ENCODE data around the gene DNAI7. TPM values are rescaled to one million over a fixed set of nuclear protein-coding genes. Genes with fewer than 3 reads are reported as not detected.

DNAI7 gene
- total RNA-seq, 1 experiment from 2014 or later = 2.9 TPM

DNA sequence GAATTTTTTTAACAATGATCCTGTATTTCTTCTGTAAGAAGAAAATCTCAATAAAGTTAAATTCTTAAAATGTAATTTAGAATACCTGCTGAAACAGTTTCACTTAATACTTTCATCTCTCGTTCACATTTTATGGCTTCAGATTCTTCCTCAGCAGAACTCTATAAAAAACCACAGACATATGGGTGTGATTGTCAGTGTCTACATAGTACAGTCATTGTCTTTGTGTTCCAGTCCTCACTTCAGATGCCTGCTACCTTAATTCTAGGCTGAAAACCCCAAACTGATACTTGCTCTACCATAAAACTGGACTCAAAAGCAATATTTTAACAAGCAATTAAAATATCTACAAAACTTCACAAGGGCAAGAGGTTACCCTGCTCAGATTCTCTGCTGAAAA, 71.8 kb downstream of the DNAI7 start:
- TF ChIP-seq, protein P1, sequence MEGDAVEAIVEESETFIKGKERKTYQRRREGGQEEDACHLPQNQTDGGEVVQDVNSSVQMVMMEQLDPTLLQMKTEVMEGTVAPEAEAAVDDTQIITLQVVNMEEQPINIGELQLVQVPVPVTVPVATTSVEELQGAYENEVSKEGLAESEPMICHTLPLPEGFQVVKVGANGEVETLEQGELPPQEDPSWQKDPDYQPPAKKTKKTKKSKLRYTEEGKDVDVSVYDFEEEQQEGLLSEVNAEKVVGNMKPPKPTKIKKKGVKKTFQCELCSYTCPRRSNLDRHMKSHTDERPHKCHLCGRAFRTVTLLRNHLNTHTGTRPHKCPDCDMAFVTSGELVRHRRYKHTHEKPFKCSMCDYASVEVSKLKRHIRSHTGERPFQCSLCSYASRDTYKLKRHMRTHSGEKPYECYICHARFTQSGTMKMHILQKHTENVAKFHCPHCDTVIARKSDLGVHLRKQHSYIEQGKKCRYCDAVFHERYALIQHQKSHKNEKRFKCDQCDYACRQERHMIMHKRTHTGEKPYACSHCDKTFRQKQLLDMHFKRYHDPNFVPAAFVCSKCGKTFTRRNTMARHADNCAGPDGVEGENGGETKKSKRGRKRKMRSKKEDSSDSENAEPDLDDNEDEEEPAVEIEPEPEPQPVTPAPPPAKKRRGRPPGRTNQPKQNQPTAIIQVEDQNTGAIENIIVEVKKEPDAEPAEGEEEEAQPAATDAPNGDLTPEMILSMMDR (conservative IDR thresholded peaks at IDR 0.05) = no peak
- no peak for TF ChIP-seq EZH2 (IDR thresholded peaks at IDR 0.05; ENCODE audit: low read depth)
- no peaks in the 10 kb centered on the region for H3F3A ChIP-seq (ENCODE audit: insufficient read depth, low read depth)
- no peak overlapping the region for H3K27ac ChIP-seq
- no peaks in the 10 kb centered on the region for H3K36me3 ChIP-seq (ENCODE audit: low read depth)
- no peaks in the 10 kb centered on the region for H3K79me2 ChIP-seq (ENCODE audit: low read depth)
- no TSS peak for BruUV-seq (replicated peaks)
- no peak overlapping the region for H2AFZ ChIP-seq
- H4K20me1 ChIP-seq (ENCODE audit: insufficient read depth) = no peaks in the 10 kb centered on the region
- ChIA-PET POLR2A (ENCODE audit: unreplicated experiment) (no interaction called here), CTCF (no interaction called here)
- DNase-seq = no peak
- H3K4me1 ChIP-seq (replicated peaks; ENCODE audit: insufficient read depth) = no peaks in the 10 kb centered on the region
- intact Hi-C loops (cut with micrococcal nuclease; ENCODE audit: unreplicated experiment) = no loop called here
- no peaks in the 10 kb centered on the region for H3K9me3 ChIP-seq (ENCODE audit: insufficient read depth, low read depth)
- no peak overlapping the region for H3K4me3 ChIP-seq
- H3K9me2 ChIP-seq (ENCODE audit: insufficient read depth) = no peaks in the 10 kb centered on the region
- no peaks in the 10 kb centered on the region for H3K27me3 ChIP-seq (ENCODE audit: insufficient read depth, low read depth)
- H3K4me2 ChIP-seq = no peak overlapping the region

DNA sequence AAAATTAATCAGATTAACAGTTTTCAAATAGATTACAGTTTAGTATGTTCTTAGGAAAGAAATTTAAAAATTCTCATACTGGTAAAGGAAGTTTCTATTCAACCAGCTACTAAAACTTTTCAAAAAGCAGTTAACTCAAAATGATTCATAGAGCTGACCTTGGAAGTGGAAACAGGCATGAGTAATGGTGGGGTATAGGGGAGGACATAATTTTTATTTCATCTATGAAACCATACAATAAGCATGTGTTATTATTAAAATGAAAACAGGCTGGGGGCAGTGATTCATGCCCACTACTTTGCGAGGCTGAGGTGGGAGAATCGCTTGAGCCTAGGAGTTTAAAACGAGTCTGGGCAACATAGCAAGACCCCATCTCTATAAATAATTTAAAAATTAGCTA, 73.0 kb downstream of the DNAI7 start:
- H3K4me3 ChIP-seq = no peak overlapping the region
- H3F3A ChIP-seq (ENCODE audit: insufficient read depth, low read depth) = no peaks in the 10 kb centered on the region
- no TSS peak for BruUV-seq (replicated peaks)
- intact Hi-C loops (cut with micrococcal nuclease; ENCODE audit: unreplicated experiment) = no loop called here
- no peaks in the 10 kb centered on the region for H3K36me3 ChIP-seq (ENCODE audit: low read depth)
- H2AFZ ChIP-seq = no peak overlapping the region
- H4K20me1 ChIP-seq (ENCODE audit: insufficient read depth) = no peaks in the 10 kb centered on the region
- H3K4me2 ChIP-seq = no peak overlapping the region
- DNase-seq = no peak
- no peaks in the 10 kb centered on the region for H3K4me1 ChIP-seq (replicated peaks; ENCODE audit: insufficient read depth)
- POLR2A ChIA-PET (ENCODE audit: unreplicated experiment) = no interaction called here
- H3K9me2 ChIP-seq (ENCODE audit: insufficient read depth) = no peaks in the 10 kb centered on the region
- H3K27ac ChIP-seq = no peak overlapping the region
- TF ChIP-seq, protein P1 (conservative IDR thresholded peaks at IDR 0.05) = no peak
- TF ChIP-seq EZH2 (IDR thresholded peaks at IDR 0.05; ENCODE audit: low read depth) = no peak
- H3K79me2 ChIP-seq (ENCODE audit: low read depth) = no peaks in the 10 kb centered on the region
- CTCF ChIA-PET = no interaction called here
- no peaks in the 10 kb centered on the region for H3K27me3 ChIP-seq (ENCODE audit: insufficient read depth, low read depth)
- H3K9me3 ChIP-seq (ENCODE audit: insufficient read depth, low read depth) = no peaks in the 10 kb centered on the region

DNA sequence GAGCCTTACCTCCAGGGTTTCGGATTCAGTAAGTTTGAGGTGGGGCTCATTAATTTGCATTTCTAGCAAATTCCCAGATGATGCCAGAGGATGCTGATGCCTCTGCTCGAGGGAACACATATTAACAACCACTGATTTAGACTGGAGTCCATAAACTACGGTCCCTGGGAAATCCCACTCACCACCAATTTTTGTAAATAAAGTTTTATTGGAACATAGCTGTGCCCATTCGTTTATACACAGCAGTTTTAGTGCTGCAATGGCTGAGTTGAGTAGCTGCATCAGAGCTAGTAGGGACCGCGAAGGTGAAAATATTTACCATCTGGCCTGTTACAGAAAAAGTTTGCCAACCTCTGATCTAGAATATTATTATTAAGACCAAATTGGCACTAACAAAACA, 73.8 kb downstream of the DNAI7 start:
- no peaks in the 10 kb centered on the region for H3K36me3 ChIP-seq (ENCODE audit: low read depth)
- ChIA-PET CTCF (no interaction called here), POLR2A (ENCODE audit: unreplicated experiment) (no interaction called here)
- H3K79me2 ChIP-seq (ENCODE audit: low read depth) = no peaks in the 10 kb centered on the region
- H3K4me1 ChIP-seq (replicated peaks; ENCODE audit: insufficient read depth) = no peaks in the 10 kb centered on the region
- H3K9me3 ChIP-seq (ENCODE audit: insufficient read depth, low read depth) = no peaks in the 10 kb centered on the region
- no peaks in the 10 kb centered on the region for H3F3A ChIP-seq (ENCODE audit: insufficient read depth, low read depth)
- no peaks in the 10 kb centered on the region for H4K20me1 ChIP-seq (ENCODE audit: insufficient read depth)
- H3K27me3 ChIP-seq (ENCODE audit: insufficient read depth, low read depth) = no peaks in the 10 kb centered on the region
- no peaks in the 10 kb centered on the region for H3K9me2 ChIP-seq (ENCODE audit: insufficient read depth)
- intact Hi-C loops (cut with micrococcal nuclease; ENCODE audit: unreplicated experiment) = no loop called here
- no peak overlapping the region for H2AFZ ChIP-seq
- no peak overlapping the region for H3K27ac ChIP-seq
- TF ChIP-seq, protein P1 (conservative IDR thresholded peaks at IDR 0.05) = no peak
- TF ChIP-seq EZH2 (IDR thresholded peaks at IDR 0.05; ENCODE audit: low read depth) = no peak
- no peak for DNase-seq
- H3K4me3 ChIP-seq = no peak overlapping the region
- BruUV-seq (replicated peaks) = no TSS peak
- no peak overlapping the region for H3K4me2 ChIP-seq
